Measurements from ENCODE around the gene GPX3. TPM values are rescaled to one million over a fixed set of nuclear protein-coding genes. Genes with fewer than 3 reads are reported as not detected.

Gene GPX3
- polyA plus RNA-seq, 1 experiment = 3.8 TPM

DNA sequence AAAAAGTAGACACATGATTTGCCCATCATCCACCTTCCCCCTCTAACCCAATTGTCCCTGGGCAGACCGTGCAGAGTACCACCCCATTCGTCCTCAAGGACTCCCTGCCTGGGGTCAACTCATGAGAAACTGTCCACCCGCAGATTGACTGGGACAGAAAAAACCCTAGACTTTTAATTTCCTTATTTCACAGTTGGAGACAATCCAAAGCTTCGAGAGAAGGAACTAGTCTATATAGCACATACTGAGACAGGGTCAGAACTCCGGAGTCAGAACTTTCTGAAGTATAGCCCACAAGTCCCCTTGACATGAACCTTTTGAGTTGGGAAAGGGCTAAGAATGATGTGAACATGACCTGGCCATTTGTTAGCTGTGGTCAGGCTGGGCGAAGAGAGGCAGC is 7.5 kb upstream of the GPX3 start:
- no peak for DNase-seq (ENCODE audit: low read depth)
- POLR2A ChIA-PET = no interaction called here
- Histone ChIP-seq H3K4me3 (ENCODE audit: low read depth, low read length) (no peak overlapping the region), H3K36me3 (ENCODE audit: control insufficient read depth, insufficient read depth, low read length) (no peaks in the 10 kb centered on the region), H3K27me3 (ENCODE audit: control insufficient read depth, insufficient read depth, low read length) (peaks cover 2% of the 10 kb centered on the region)
- CTCF ChIA-PET = interaction anchor here (1.2 to 4.3 kb wide), 2 partner anchors 11 to 152 kb away, joined by 3 to 17 read pairs; no protein-coding TSS in a partner anchor
- TF ChIP-seq, protein P1, sequence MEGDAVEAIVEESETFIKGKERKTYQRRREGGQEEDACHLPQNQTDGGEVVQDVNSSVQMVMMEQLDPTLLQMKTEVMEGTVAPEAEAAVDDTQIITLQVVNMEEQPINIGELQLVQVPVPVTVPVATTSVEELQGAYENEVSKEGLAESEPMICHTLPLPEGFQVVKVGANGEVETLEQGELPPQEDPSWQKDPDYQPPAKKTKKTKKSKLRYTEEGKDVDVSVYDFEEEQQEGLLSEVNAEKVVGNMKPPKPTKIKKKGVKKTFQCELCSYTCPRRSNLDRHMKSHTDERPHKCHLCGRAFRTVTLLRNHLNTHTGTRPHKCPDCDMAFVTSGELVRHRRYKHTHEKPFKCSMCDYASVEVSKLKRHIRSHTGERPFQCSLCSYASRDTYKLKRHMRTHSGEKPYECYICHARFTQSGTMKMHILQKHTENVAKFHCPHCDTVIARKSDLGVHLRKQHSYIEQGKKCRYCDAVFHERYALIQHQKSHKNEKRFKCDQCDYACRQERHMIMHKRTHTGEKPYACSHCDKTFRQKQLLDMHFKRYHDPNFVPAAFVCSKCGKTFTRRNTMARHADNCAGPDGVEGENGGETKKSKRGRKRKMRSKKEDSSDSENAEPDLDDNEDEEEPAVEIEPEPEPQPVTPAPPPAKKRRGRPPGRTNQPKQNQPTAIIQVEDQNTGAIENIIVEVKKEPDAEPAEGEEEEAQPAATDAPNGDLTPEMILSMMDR (IDR thresholded peaks at IDR 0.05; ENCODE audit: insufficient read depth, low read depth, low read length) = no peak

DNA sequence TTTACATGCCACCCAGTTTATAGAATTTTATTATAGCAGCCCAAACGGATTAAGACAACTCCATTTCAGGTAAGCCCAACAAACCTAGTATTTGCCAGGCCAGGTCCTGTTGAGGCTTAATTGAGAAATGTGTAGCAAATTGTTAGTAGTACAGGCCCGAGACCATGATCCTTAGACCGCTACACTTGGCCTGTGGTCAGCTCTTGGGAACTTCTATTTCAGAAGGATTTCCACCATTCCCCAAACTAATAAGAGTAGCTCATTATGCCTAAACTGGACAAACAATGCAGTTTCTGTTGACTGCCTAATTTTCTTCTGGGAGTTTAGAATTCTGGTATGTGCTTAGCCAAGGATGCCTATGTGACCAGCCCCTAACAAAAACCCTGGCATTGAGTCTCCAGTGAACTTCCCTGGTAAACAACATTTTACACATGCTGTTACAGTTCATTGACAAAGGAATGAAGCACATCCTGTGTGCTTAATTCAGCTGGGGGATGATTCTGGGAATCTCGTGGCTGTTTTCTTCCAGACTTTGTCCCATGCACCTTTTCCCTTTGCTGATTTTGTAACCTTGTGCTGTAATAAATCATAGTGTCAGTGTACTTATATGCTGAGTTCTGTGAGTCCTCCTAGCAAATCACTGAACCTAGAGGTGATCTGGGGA is 5.6 kb upstream of the GPX3 start:
- Histone ChIP-seq H3K4me3 (ENCODE audit: low read depth, low read length) (no peak overlapping the region), H3K27me3 (ENCODE audit: control insufficient read depth, insufficient read depth, low read length) (0 out of 2 replicates have a peak, but pooled peaks cover 2% of the 10 kb centered on the region), H3K36me3 (ENCODE audit: control insufficient read depth, insufficient read depth, low read length) (no peaks in the 10 kb centered on the region)
- ChIA-PET CTCF (interaction anchor here (1.2 to 4.3 kb wide), 3 partner anchors 10 to 150 kb away, joined by 5 to 17 read pairs (median 5); no protein-coding TSS in a partner anchor), POLR2A (no interaction called here)
- no peak for DNase-seq (ENCODE audit: low read depth)
- TF ChIP-seq, protein P1 (IDR thresholded peaks at IDR 0.05; ENCODE audit: insufficient read depth, low read depth, low read length) = no peak

DNA sequence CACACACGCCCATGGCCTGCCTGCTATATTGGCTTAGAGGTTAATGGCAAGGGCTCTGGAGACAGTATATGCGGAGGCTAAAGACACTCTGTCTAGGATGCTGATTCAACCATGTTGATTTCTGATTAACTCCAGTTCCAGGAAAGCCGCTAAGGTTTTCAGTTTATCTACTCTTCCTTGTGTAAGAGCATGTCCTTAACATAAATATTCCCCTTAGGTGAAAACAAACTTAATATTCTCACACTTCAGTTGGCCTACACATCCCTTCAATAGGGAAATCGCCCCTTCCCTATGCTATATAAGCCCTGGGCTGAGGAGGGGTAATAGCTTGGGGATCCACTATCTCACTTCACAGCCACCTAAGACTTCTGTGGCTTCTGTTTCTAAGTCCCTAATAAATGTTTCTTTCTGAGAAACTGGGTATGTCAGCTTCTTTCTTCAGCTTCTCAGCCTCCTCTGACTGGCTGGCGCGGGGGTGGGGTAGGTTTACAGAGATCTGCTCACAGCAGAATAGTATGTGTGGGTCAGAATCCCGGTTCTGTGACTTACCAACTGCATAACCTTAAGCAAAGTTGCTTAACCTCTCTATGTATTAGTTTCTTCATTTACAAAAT is 4.3 kb upstream of the GPX3 start:
- ChIA-PET CTCF (interaction anchor here (1.2 to 1.8 kb wide), 2 partner anchors 32 to 149 kb away, joined by 4 to 6 read pairs; no protein-coding TSS in a partner anchor), POLR2A (interaction anchor here (0.7 kb wide), 1 partner anchor 149 kb away, joined by 3 read pairs; no protein-coding TSS in a partner anchor)
- TF ChIP-seq, protein P1 (IDR thresholded peaks at IDR 0.05; ENCODE audit: insufficient read depth, low read depth, low read length) = no peak

DNA sequence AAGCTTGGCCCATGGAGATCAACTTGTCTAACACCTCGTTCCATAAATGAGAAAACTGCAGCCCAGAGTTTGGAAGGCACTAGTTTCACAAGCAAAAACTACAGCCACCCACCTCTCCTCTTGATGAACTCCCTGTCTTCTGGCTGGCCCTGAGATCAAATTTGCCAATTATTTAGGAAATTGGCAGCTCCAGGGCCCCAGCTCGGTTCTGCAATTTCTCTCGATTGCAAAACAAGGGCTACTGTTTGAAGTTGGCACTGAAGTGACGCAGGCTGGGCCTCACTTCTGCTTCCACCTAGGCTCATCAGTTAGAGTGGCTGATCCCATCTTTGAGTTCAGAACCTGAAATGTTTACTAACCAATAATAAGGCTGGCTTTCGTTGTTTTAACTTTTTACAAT is 3.7 kb upstream of the GPX3 start:
- TF ChIP-seq, protein P1 (IDR thresholded peaks at IDR 0.05; ENCODE audit: insufficient read depth, low read depth, low read length) = no peak
- Histone ChIP-seq H3K4me3 (ENCODE audit: low read depth, low read length) (no peak overlapping the region), H3K27me3 (ENCODE audit: control insufficient read depth, insufficient read depth, low read length) (no peaks in the 10 kb centered on the region), H3K36me3 (ENCODE audit: control insufficient read depth, insufficient read depth, low read length) (no peaks in the 10 kb centered on the region)
- no peak for DNase-seq (ENCODE audit: low read depth)
- POLR2A ChIA-PET = interaction anchor here (0.7 kb wide), 1 partner anchor 148 kb away, joined by 3 read pairs; no protein-coding TSS in a partner anchor
- CTCF ChIA-PET = interaction anchor here (0.9 to 1.8 kb wide), 4 partner anchors 31 to 149 kb away, joined by 3 to 6 read pairs (median 4); no protein-coding TSS in a partner anchor

More for the DNA sequence above, 4.3 kb upstream of the GPX3 start:
- Histone ChIP-seq H3K4me3 (ENCODE audit: low read depth, low read length) (no peak overlapping the region), H3K27me3 (ENCODE audit: control insufficient read depth, insufficient read depth, low read length) (no peaks in the 10 kb centered on the region), H3K36me3 (ENCODE audit: control insufficient read depth, insufficient read depth, low read length) (no peaks in the 10 kb centered on the region)
- no peak for DNase-seq (ENCODE audit: low read depth)

DNA sequence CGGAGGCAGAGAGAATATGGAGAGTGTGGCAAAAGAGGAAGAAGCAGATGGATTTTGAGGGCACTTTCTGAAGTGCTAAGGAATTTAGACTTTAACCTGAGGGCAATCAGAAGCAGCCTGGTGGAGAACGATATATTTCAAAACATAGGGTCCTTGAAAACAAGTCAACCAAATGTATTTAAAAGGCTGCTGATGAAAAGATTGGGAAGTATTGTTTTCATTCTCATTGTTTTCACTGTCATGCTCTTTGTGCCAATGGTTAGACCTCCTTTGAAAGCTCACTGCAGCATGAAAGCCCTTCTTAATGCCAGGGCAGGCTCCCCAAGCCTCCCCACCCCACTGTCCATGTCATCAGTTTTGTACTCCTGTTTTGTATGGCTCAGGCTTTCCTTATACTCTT is 2.5 kb upstream of the GPX3 start:
- Histone ChIP-seq H3K27me3 (ENCODE audit: control insufficient read depth, insufficient read depth, low read length) (no peaks in the 10 kb centered on the region), H3K36me3 (ENCODE audit: control insufficient read depth, insufficient read depth, low read length) (no peaks in the 10 kb centered on the region), H3K4me3 (ENCODE audit: low read depth, low read length) (no peak overlapping the region)
- TF ChIP-seq, protein P1 (IDR thresholded peaks at IDR 0.05; ENCODE audit: insufficient read depth, low read depth, low read length) = no peak
- no peak for DNase-seq (ENCODE audit: low read depth)
- CTCF ChIA-PET = interaction anchor here (1.8 kb wide), 1 partner anchor 147 kb away, joined by 6 read pairs; no protein-coding TSS in a partner anchor
- POLR2A ChIA-PET = no interaction called here
